SK-N-SH (cell line): ENCODE results near the gene PRKCH. TPM values are rescaled to one million over a fixed set of nuclear protein-coding genes. Genes with fewer than 3 reads are reported as not detected.

ENCODE experiments used
- CTCF ChIA-PET: fragments of 300-600, 350-600 bp; formaldehyde crosslinking; extraction: SDS; loops from one replicate; lab custom pipeline; 2021; lab: Yijun Ruan, JAX
- POLR2A ChIA-PET: fragments of 350-600 bp; sonication (Branson Sonifier 250); formaldehyde crosslinking; extraction: SDS; loops from one replicate; lab custom pipeline; 2020; ENCODE audit warnings: antibody characterized with exemption, inconsistent platforms; lab: Yijun Ruan, JAX
- DNase-seq: peaks from one replicate; pipeline ENCODE4 v3.0.0; 2012
- H2AFZ ChIP-seq: fragments of 200-600 bp; sonication (generic); 2 replicates; pipeline ENCODE4 v1.8.1; 2016; ENCODE audit warnings: antibody characterized with exemption, mild to moderate bottlenecking, low read depth
- H3F3A ChIP-seq: fragments of 200-600 bp; sonication (generic); replicated peaks from 2 replicates; pipeline ENCODE3; 2016; ENCODE audit warnings: antibody characterized with exemption, mild to moderate bottlenecking; ENCODE audit not compliant: insufficient read depth
- H3K27ac ChIP-seq, 2 experiments: fragments of 200-500 bp in 1 of 2; fragments of 200-600 bp in 1 of 2; sonication (Bioruptor generic) in 1 of 2; sonication (generic), shearing (Covaris generic) in 1 of 2; 2 replicates each; pipeline versions ENCODE4 v1.5.1 to v1.6.1; 2014 to 2016; ENCODE audit warnings: low read depth in 2 of 2, inconsistent platforms in 1 of 2, low read length in 1 of 2, mild to moderate bottlenecking in 1 of 2, mixed read lengths in 1 of 2
- H3K27me3 ChIP-seq: fragments of 200-600 bp; sonication (generic), shearing (Covaris generic); 2 replicates; pipeline ENCODE4 v1.6.1; 2016; ENCODE audit warnings: mixed run types; ENCODE audit not compliant: insufficient read depth
- H3K36me3 ChIP-seq, 2 experiments: fragments of 200-500 bp in 1 of 2; fragments of 200-600 bp in 1 of 2; sonication (Bioruptor generic) in 1 of 2; sonication (generic) in 1 of 2; replicated peaks in 1 of 2; 2 replicates each; pipeline versions ENCODE3 to v1.5.1; 2014 to 2016; ENCODE audit warnings: low read length in 1 of 2, mild to moderate bottlenecking in 1 of 2; ENCODE audit not compliant: insufficient read depth in 2 of 2, control insufficient read depth in 1 of 2
- H3K4me1 ChIP-seq, 2 experiments: fragments of 200-500 bp in 1 of 2; fragments of 200-600 bp in 1 of 2; sonication (Bioruptor generic) in 1 of 2; sonication (generic), shearing (Covaris generic) in 1 of 2; 2 replicates each; pipeline versions ENCODE4 v1.5.1 to v1.6.1; 2014 to 2016; ENCODE audit warnings: low read depth in 1 of 2, low read length in 1 of 2, mixed run types in 1 of 2; ENCODE audit not compliant: insufficient read depth in 2 of 2, control insufficient read depth in 1 of 2
- H3K4me2 ChIP-seq: fragments of 200-600 bp; sonication (generic), shearing (Covaris generic); 2 replicates; pipeline ENCODE4 v1.6.1; 2017; ENCODE audit warnings: mixed run types
- H3K4me3 ChIP-seq, 2 experiments: fragments of 200-500 bp in 1 of 2; fragments of 200-600 bp in 1 of 2; sonication (Bioruptor generic) in 1 of 2; sonication (generic), shearing (Covaris generic) in 1 of 2; 2 replicates each; pipeline versions ENCODE4 v1.5.1 to v1.8.1; 2014 to 2016; ENCODE audit warnings: low read depth in 2 of 2, inconsistent platforms in 1 of 2, low read length in 1 of 2, mild to moderate bottlenecking in 1 of 2, mixed read lengths in 1 of 2, moderate library complexity in 1 of 2
- H3K79me2 ChIP-seq: fragments of 200-600 bp; sonication (generic); 2 replicates; pipeline ENCODE4 v1.8.1; 2017; ENCODE audit warnings: mild to moderate bottlenecking; ENCODE audit not compliant: insufficient read depth
- H3K9ac ChIP-seq: fragments of 200-600 bp; sonication (generic); 2 replicates; pipeline ENCODE4 v1.6.1; 2017; ENCODE audit warnings: mixed run types
- H3K9me2 ChIP-seq: fragments of 200-600 bp; sonication (generic); 2 replicates; pipeline ENCODE4 v1.6.1; 2017; ENCODE audit warnings: mixed run types
- H3K9me3 ChIP-seq: fragments of 200-600 bp; sonication (generic); 2 replicates; pipeline ENCODE4 v1.6.1; 2017; ENCODE audit warnings: mixed run types, mild to moderate bottlenecking, moderate library complexity
- H4K20me1 ChIP-seq: fragments of 200-600 bp; sonication (generic); 2 replicates; pipeline ENCODE4 v1.6.1; 2017; ENCODE audit warnings: mild to moderate bottlenecking, mixed run types; ENCODE audit not compliant: insufficient read depth
- CHD2 ChIP-seq: fragments of 150-350 bp; IDR thresholded peaks from 2 replicates; pipeline ENCODE4 v1.6.1; 2018; ENCODE audit warnings: low read length; ENCODE audit not compliant: partially characterized antibody
- EP300 ChIP-seq, 2 experiments: IDR thresholded peaks; 2 replicates each; pipeline versions ENCODE4 v1.4.0 to v1.6.1; 2012; ENCODE audit warnings: borderline replicate concordance in 1 of 2, low read depth in 1 of 2, low read length in 1 of 2
- FOXJ3 ChIP-seq: sonication (generic); formaldehyde crosslinking; IDR thresholded peaks from 2 replicates; pipeline ENCODE4 v1.5.1; 2020; ENCODE audit warnings: mild to moderate bottlenecking, missing genetic modification reagents
- JUND ChIP-seq: IDR thresholded peaks from 2 replicates; pipeline ENCODE4 v1.4.0; 2012
- NRF1 ChIP-seq: IDR thresholded peaks from 2 replicates; pipeline ENCODE4 v1.6.1; 2012; ENCODE audit warnings: low read depth, mild to moderate bottlenecking, low read length
- SIN3A ChIP-seq: IDR thresholded peaks from 2 replicates; pipeline ENCODE4 v1.6.1; 2012; ENCODE audit warnings: low read depth, mild to moderate bottlenecking, low read length, moderate library complexity, borderline replicate concordance
- TAF1 ChIP-seq: IDR thresholded peaks from 2 replicates; pipeline ENCODE4 v1.6.1; 2012; ENCODE audit warnings: low read depth, mild to moderate bottlenecking, low read length, moderate library complexity, borderline replicate concordance
- TCF12 ChIP-seq: IDR thresholded peaks from 2 replicates; pipeline ENCODE4 v1.4.0; 2012
- WGBS: methylation state at CpG from one replicate; pipeline ENCODE4 v1.1.6; 2017; ENCODE audit warnings: low lambda C conversion rate; 5-methylcytosine and 5-hydroxymethylcytosine counted together
- polyA plus RNA-seq, 3 experiments: library from polyadenylated mRNA; depleted of rRNA; stranded (reverse); fragments of >200 nt; gene quantifications; 2 replicates each; pipeline ENCODE4 v1.2.3, GENCODE V29; 2012
- TF ChIP-seq, protein P1 (sequence below): IDR thresholded peaks from 2 replicates; pipeline ENCODE4 v1.6.1; 2012; ENCODE audit warnings: mild to moderate bottlenecking, low read depth, low read length, moderate library complexity
- TF ChIP-seq, protein P2 (sequence below): IDR thresholded peaks from 2 replicates; pipeline ENCODE4 v1.4.0; 2012; ENCODE audit warnings: low read depth, borderline replicate concordance
- TF ChIP-seq, protein P3 (sequence below): IDR thresholded peaks from 2 replicates; pipeline ENCODE4 v1.4.0; 2012; ENCODE audit warnings: low read depth
- TF ChIP-seq, protein P4 (sequence below): fragments of 150-350 bp; IDR thresholded peaks from 2 replicates; pipeline ENCODE4 v1.6.1; 2016; ENCODE audit warnings: mild to moderate bottlenecking, low read depth, low read length

Gene PRKCH
- polyA plus RNA-seq, 1 of the 3 experiments (the other 2 are of a cell fraction) = 4.2 TPM

DNA sequence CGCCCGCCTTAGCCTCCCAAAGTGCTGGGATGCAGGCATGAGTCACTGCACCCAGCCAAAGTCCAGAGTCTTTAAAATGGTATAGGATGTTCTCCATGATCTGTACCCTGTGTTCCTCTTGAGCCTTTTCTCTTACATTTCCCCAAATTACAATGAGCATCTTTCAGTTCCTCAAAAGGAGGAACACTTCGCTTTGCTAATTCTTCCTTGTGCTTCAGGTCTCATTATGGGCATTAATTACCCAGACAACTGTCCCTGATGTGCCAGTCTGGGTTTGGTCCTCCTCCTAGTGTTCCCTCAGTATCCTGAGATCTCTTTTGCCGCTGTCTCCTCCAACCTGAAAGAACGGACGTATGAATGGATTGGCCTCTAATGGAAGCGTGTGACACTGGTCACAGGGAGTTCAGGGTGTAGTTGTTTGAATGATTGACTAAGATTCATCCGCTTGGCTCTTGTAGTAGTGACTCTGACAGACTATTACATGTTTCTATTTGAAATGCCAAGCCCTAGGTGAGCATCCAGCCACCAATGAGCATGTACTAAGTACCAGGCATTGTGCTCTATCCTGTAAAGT is 8.2 kb downstream of the PRKCH start:
- Histone ChIP-seq H3K9me2 (no peaks in the 10 kb centered on the region), H3K4me3 (no peak overlapping the region), H4K20me1 (no peaks in the 10 kb centered on the region), H3F3A (no peaks in the 10 kb centered on the region), H3K4me1 (no peaks in the 10 kb centered on the region), H3K79me2 (no peaks in the 10 kb centered on the region), H3K27ac (no peak overlapping the region), H3K9ac (no peak overlapping the region), H3K9me3 (0 out of 2 replicates have a peak, but pooled peaks cover 9% of the 10 kb centered on the region), H2AFZ (no peak overlapping the region), H3K36me3 (no peaks in the 10 kb centered on the region), H3K27me3 (no peaks in the 10 kb centered on the region), H3K4me2 (no peak overlapping the region)
- ChIA-PET CTCF (interaction anchor here (1.2 kb wide), 1 partner anchor 19 kb away, joined by 4 read pairs; no protein-coding TSS in a partner anchor), POLR2A (no interaction called here)
- whole genome bisulfite sequencing = 91% methylated on average over 8 of the region's 8 CpGs
- TF ChIP-seq, protein P1, sequence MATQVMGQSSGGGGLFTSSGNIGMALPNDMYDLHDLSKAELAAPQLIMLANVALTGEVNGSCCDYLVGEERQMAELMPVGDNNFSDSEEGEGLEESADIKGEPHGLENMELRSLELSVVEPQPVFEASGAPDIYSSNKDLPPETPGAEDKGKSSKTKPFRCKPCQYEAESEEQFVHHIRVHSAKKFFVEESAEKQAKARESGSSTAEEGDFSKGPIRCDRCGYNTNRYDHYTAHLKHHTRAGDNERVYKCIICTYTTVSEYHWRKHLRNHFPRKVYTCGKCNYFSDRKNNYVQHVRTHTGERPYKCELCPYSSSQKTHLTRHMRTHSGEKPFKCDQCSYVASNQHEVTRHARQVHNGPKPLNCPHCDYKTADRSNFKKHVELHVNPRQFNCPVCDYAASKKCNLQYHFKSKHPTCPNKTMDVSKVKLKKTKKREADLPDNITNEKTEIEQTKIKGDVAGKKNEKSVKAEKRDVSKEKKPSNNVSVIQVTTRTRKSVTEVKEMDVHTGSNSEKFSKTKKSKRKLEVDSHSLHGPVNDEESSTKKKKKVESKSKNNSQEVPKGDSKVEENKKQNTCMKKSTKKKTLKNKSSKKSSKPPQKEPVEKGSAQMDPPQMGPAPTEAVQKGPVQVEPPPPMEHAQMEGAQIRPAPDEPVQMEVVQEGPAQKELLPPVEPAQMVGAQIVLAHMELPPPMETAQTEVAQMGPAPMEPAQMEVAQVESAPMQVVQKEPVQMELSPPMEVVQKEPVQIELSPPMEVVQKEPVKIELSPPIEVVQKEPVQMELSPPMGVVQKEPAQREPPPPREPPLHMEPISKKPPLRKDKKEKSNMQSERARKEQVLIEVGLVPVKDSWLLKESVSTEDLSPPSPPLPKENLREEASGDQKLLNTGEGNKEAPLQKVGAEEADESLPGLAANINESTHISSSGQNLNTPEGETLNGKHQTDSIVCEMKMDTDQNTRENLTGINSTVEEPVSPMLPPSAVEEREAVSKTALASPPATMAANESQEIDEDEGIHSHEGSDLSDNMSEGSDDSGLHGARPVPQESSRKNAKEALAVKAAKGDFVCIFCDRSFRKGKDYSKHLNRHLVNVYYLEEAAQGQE = no peak
- TF ChIP-seq, protein P2, sequence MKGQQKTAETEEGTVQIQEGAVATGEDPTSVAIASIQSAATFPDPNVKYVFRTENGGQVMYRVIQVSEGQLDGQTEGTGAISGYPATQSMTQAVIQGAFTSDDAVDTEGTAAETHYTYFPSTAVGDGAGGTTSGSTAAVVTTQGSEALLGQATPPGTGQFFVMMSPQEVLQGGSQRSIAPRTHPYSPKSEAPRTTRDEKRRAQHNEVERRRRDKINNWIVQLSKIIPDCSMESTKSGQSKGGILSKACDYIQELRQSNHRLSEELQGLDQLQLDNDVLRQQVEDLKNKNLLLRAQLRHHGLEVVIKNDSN = no peak
- TF ChIP-seq, protein P3, sequence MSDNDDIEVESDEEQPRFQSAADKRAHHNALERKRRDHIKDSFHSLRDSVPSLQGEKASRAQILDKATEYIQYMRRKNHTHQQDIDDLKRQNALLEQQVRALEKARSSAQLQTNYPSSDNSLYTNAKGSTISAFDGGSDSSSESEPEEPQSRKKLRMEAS = no peak
- TF ChIP-seq JUND = no peak
- TF ChIP-seq NRF1 = no peak
- no peak for TF ChIP-seq EP300 (IDR thresholded peaks at IDR 0.05; ENCODE audit: borderline replicate concordance in 1 of 2, low read depth in 1 of 2, low read length in 1 of 2)
- TF ChIP-seq, protein P4, sequence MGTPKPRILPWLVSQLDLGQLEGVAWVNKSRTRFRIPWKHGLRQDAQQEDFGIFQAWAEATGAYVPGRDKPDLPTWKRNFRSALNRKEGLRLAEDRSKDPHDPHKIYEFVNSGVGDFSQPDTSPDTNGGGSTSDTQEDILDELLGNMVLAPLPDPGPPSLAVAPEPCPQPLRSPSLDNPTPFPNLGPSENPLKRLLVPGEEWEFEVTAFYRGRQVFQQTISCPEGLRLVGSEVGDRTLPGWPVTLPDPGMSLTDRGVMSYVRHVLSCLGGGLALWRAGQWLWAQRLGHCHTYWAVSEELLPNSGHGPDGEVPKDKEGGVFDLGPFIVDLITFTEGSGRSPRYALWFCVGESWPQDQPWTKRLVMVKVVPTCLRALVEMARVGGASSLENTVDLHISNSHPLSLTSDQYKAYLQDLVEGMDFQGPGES = no peak
- TF ChIP-seq SIN3A = no peak
- no peak for TF ChIP-seq TCF12
- TF ChIP-seq CHD2 = no peak
- no peak for TF ChIP-seq FOXJ3 (CRISPR knock-in tag)
- no peak for TF ChIP-seq TAF1
- no peak for DNase-seq
